Colon (tissue), 2 donors: ENCODE measurements around the gene PEX1.
"Not testable (repeated sequence)": the region's sequence is repeated elsewhere in the genome, so short reads cannot be mapped to it uniquely, and the experiment has no call there.

Experiments
- FAIRE-seq: peaks from 2 replicates; lab custom pipeline; 2012; peaks lifted over from hg19 to GRCh38; lab: Jason Lieb, UNC
- donor health status: control.
- donor health status: control.

The PEX1 gene

GRCh38 chr7:92504563-92504962, 23.8 kb downstream of the PEX1 start:
- no peak for FAIRE-seq

DNA sequence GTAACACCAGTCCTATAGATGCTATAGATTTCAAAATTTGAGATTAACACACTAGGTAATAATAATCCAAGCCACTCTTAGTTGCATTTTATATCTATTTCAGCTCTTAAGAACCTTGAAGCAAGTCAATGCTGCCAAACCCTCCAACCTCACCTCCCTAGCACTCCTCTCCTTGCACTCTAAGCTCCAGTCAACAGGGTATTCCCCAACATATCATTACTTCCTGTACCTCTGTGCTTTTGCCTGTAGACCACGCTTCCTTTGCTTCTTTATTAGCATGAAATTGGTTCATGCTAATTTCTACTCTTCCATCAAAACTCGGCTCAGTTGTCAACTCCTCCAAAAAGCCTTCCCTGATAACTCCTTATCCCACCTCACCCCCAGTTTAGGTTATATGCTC, 24.6 kb downstream of the PEX1 start:
- no peak for FAIRE-seq

DNA sequence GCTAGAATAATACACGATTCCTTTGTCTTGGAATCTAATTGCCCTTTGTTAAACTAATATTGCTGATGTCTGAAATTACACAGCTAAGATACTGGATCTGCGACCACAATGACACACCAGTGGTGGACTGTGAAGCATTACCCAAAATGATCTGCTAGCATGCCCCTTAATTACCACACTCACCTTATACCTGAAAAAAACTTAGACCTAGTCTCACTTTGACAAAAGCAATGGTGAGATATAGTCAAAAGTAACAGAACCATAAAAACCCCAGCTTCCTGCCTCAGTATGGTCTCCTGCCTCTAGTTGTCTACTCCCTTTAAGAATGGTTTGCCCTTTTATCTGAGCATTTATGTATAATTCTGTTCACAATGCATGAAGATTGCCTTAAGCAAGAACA, 29.8 kb downstream of the PEX1 start:
- FAIRE-seq = no peak

- FAIRE-seq = no peak
These were observed 31.4 kb downstream of the PEX1 start for GRCh38 chr7:92496876-92497275.

DNA sequence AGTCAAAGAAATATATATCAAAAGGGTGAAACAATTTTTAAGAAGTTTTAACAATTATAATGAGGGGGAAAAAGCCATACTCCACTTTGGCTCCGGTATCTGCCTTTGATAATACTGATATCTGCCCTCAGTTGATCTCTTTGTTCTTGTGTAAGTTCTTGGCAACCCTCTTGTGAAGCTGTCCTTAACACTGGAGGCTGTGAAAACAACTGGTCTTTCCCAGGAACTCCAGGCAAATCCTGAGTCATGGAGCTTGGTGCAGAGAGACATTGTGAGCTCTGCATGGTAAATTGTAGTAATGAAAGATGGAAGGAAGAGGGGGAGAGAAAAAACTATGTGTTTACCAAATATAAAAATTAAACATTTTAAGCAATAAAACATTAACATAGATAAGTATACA, 38.7 kb downstream of the PEX1 start:
- no peak for FAIRE-seq

- no peak for FAIRE-seq
These were observed 40.5 kb downstream of the PEX1 start for GRCh38 chr7:92487804-92488203.

GRCh38 chr7:92485974-92486373, 42.3 kb downstream of the PEX1 start:
- no peak for FAIRE-seq

DNA sequence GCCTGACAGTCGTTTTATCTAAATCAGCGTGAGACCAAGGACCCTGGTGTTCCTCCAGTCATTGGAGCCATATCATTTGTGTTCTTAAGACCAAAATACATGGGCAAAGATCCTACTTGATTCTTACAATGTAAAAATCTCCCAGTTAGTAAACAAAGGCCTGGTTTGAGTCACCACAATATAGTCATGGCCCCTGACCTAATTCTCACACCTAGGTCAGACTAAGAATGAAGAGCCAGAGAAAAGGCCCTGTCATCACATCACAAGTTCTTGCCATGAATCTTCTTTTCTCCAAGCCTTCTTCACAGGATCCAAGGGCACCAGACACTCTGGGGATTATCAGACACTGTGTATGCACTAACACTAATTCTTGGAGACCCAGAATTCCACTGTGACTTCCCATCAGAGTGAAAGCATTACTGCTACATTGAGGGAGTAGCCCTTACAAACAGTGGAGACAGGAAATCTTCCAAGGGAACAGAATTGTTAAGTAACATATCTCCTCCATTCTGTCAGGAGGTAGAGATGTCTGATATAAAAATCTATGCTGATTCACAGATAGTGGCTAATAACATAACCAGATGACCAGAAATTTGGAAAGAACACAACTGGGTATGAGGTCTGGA, 42.9 kb downstream of the PEX1 start:
- no peak for FAIRE-seq

- not testable (repeated sequence) for FAIRE-seq
These were observed 44.1 kb downstream of the PEX1 start for GRCh38 chr7:92484226-92484625.

GRCh38 chr7:92483624-92484023, 44.7 kb downstream of the PEX1 start:
- FAIRE-seq = not testable (repeated sequence)

DNA sequence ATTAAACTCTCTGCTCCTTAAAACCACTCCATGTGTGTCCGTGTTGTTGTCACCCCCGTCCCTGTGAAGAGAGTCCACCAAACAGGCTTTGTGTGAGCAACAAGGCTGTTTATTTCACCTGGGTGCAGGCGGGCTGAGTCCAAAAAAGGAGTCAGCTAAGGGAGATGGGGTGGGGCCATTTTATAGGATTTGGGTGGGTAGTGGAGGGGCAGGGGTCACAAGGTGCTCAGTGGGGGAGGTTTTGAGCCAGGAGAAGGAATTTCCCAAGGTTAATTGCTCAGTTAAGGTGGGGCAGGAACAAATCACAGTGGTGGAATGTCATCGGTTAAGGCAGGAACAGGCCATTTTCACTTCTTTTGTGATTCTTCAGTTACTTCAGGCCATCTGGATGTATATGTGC, 49.2 kb downstream of the PEX1 start:
- not testable (repeated sequence) for FAIRE-seq

GRCh38 chr7:92478711-92479110, 49.6 kb downstream of the PEX1 start:
- FAIRE-seq = no peak

DNA sequence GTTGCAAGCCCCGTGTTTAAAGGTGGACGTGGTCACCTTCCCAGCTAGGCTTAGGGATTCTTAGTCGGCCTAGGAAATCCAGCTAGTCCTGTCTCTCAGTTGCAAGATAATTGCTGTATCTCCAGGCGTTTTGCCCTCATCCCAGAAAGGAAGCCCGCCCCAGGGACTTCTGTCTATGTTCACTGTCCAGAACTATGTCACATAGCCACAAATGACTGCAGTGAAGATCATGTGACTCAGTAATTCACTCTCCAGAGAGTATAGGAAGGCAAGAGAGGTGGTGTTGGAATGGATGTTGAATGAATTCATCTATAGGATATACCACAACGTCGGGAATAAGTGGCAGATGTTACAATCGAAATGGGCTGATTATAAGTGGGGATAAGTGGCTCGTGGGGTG, 50.2 kb downstream of the PEX1 start:
- FAIRE-seq = no peak

DNA sequence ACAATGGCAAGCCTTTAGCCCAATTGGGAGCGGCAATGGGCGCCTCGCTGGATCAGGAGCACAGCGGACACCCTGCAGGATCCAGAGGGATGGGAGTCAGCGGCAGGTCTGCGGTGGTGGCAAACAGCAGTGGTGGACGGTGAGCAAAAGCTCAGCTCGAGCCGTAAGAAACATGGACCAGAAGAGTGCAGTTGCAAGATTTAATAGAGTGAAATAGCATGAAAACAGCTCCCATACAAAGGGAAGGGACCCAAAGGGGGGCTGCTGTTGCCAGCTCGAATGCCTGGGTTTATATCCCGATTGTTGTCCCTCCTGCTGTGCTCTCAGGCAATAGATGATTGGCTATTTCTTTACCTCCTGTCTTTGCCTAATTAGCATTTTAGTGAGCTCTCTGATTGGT, 50.6 kb downstream of the PEX1 start, which contains the start of gene ERVW-1:
ERVW-1 (minus strand) TSS at position 266 of the 400 bp plus-strand sequence. CDS start 7,565 bp downstream, outside the sequence.
- not testable (repeated sequence) for FAIRE-seq

- not testable (repeated sequence) for FAIRE-seq
These were observed 52.3 kb downstream of the PEX1 start for GRCh38 chr7:92475851-92476590.

- not testable (repeated sequence) for FAIRE-seq
These were observed 53.0 kb downstream of the PEX1 start for GRCh38 chr7:92475261-92475770.

DNA sequence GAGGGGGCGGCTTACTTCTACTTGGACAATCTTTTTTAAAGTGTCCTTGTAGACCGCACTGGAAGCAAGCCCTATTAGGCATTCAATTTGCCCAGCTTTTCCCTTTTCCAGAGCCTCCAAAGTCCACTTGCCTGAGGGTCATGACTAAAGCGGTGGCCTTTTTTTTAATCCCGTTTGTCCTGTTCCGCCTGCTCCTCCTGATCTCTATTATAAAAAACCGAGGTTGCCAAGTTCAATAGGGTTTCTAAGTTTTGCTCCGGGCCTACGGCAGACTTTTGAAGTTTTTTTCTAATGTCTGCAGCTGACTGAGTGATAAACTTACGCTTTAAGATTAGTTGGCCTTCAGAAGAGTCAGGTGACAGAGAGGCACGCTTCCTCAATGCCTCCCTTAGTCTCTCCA, 54.3 kb downstream of the PEX1 start:
- FAIRE-seq = not testable (repeated sequence)

GRCh38 chr7:92468589-92468988, 59.7 kb downstream of the PEX1 start:
- not testable (repeated sequence) for FAIRE-seq

DNA sequence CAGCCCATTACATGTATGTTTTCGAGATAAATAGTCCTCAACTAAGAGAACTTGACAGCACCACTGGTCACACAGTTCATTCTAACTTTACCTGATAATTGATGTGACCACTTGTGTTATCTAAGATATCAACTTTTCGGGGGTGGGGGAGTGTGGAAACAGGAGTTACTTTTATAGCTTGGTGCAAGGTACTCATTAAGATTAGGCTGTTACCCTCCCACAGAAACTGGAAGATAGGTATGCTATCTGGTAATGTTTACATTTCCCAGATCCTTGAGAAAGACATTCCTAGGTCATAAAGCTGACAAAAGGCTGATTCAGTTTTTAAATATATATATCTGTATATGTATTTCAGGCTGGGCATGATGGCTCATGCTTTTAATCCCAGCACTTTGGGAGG, 61.6 kb downstream of the PEX1 start:
- FAIRE-seq = no peak

- FAIRE-seq = no peak
These were observed 63.8 kb downstream of the PEX1 start for GRCh38 chr7:92464515-92464914.

- FAIRE-seq = no peak
These were observed 65.8 kb downstream of the PEX1 start for GRCh38 chr7:92462560-92462959.

GRCh38 chr7:92461027-92462003, 67.0 kb downstream of the PEX1 start:
- FAIRE-seq = no peak
